CD4-positive, alpha-beta T cell (primary cell): Measurements from ENCODE around the gene SMIM11. TPM values are rescaled to one million over a fixed set of nuclear protein-coding genes. Genes with fewer than 3 reads are reported as not detected.

Experiments
- ATAC-seq: fragments of 200-7000 bp; cut with Tn5 transposase; one replicate; pipeline ENCODE4 v1.10.0; 2022; ENCODE audit warnings: mild to moderate bottlenecking; ENCODE audit not compliant: poor library complexity
- CTCF ChIA-PET: fragments of 350-600 bp; sonication (Branson Sonifier 250); formaldehyde crosslinking; loops from one replicate; lab custom pipeline; 2021; ENCODE audit warnings: antibody characterized with exemption, inconsistent platforms; lab: Charles Lee
- POLR2A ChIA-PET: fragments of 350-600 bp; sonication (Branson Sonifier 250); formaldehyde crosslinking; loops from one replicate; lab custom pipeline; 2021; ENCODE audit warnings: antibody characterized with exemption, inconsistent platforms; lab: Charles Lee
- DNase-seq, 14 experiments: peaks; one replicate each; pipeline ENCODE4 v3.0.0-alpha.2; 2013 to 2020; ENCODE audit warnings: mixed read lengths in 2 of 14
- H3K27ac ChIP-seq, 2 donors: one replicate each; pipeline versions ENCODE4 v1.5.1 to v1.7.0; 2013; ENCODE audit warnings: low read length in 2 of 2, low read depth in 1 of 2, mild to moderate bottlenecking in 1 of 2
- H3K27me3 ChIP-seq, 2 experiments: 1 replicate in 1 of 2; 2 replicates in 1 of 2; pipeline versions ENCODE4 v1.6.1 to v1.7.0; 2013; ENCODE audit warnings: low read length in 2 of 2, control low read depth in 1 of 2, mild to moderate bottlenecking in 1 of 2, moderate library complexity in 1 of 2; ENCODE audit not compliant: insufficient read depth in 2 of 2, control insufficient read depth in 1 of 2
- H3K36me3 ChIP-seq: one replicate; pipeline ENCODE4 v1.6.1; 2013; ENCODE audit warnings: low read length, control low read depth; ENCODE audit not compliant: insufficient read depth
- H3K4me1 ChIP-seq: one replicate; pipeline ENCODE4 v1.6.1; 2013; ENCODE audit warnings: low read length, control low read depth; ENCODE audit not compliant: insufficient read depth
- H3K4me3 ChIP-seq: one replicate; pipeline ENCODE4 v1.5.1; 2013; ENCODE audit warnings: mild to moderate bottlenecking, low read length, moderate library complexity
- H3K9me3 ChIP-seq, 2 experiments: 1 replicate in 1 of 2; 2 replicates in 1 of 2; pipeline versions ENCODE4 v1.6.1 to v1.7.0; 2013; ENCODE audit warnings: low read length in 2 of 2, mild to moderate bottlenecking in 2 of 2, control low read depth in 1 of 2, moderate library complexity in 1 of 2; ENCODE audit not compliant: control insufficient read depth in 1 of 2, insufficient read depth in 1 of 2
- H3K27ac Mint-ChIP-seq: one replicate; pipeline ENCODE4 v1.8.0; 2020; ENCODE audit warnings: mixed read lengths
- H3K27me3 Mint-ChIP-seq: one replicate; pipeline ENCODE4 v1.8.0; 2021; ENCODE audit warnings: mixed read lengths
- H3K36me3 Mint-ChIP-seq: one replicate; pipeline ENCODE4 v1.8.0; 2021; ENCODE audit warnings: low read depth, mixed read lengths
- H3K4me1 Mint-ChIP-seq: one replicate; pipeline ENCODE4 v1.8.0; 2021; ENCODE audit warnings: low read depth, mixed read lengths
- H3K4me3 Mint-ChIP-seq: one replicate; pipeline ENCODE4 v1.8.0; 2020; ENCODE audit warnings: mild to moderate bottlenecking, mixed read lengths
- H3K9me3 Mint-ChIP-seq: one replicate; pipeline ENCODE4 v1.8.0; 2020; ENCODE audit warnings: mixed read lengths
- CTCF ChIP-seq: fragments of 200-600 bp; IDR thresholded peaks from one replicate; pipeline ENCODE4 v1.8.0; 2022; ENCODE audit warnings: antibody characterized with exemption, mild to moderate bottlenecking
- intact Hi-C, 2 experiments: fragments of 100-400 bp; cut with DNase I in 1 of 2; cut with micrococcal nuclease in 1 of 2; formaldehyde crosslinking; loops; one replicate each; pipeline versions ENCODE4 v1.15.1 to v1.9.0; 2023 to 2025; cut with DNase I, micrococcal nuclease
- total RNA-seq, 174 experiments: library from RNA in 2 of 174; stranded (reverse) in 2 of 174; gene quantifications; one replicate each; pipeline ENCODE4 v1.2.3 and lab custom pipeline; 2021 to 2026

Gene SMIM11
- total RNA-seq, 2 experiments from 2014 or later, result 3.1 to 4.7 TPM

GRCh38 chr21:34336245-34336644 lies 39.1 kb upstream of the SMIM11 start:
- H3K27me3 Mint-ChIP-seq, result no peaks in the 10 kb centered on the region
- no peak overlapping the region for H3K27ac Mint-ChIP-seq
- TF ChIP-seq CTCF, result no peak
- H3K4me1 Mint-ChIP-seq, result no peaks in the 10 kb centered on the region
- Histone ChIP-seq H3K36me3 (no peaks in the 10 kb centered on the region), H3K27ac (no peak overlapping the region), H3K4me1 (no peaks in the 10 kb centered on the region), H3K9me3 (no peaks in the 10 kb centered on the region), H3K4me3 (no peak overlapping the region), H3K27me3 (no peaks in the 10 kb centered on the region)
- no peak for DNase-seq
- intact Hi-C loops, result no loop called here
- CTCF ChIA-PET, result interaction anchor here (1.4 kb wide), 1 partner anchor 11 kb away, joined by 3 read pairs; no protein-coding TSS in a partner anchor
- POLR2A ChIA-PET, result no interaction called here
- no peak overlapping the region for H3K4me3 Mint-ChIP-seq
- H3K36me3 Mint-ChIP-seq, result no peaks in the 10 kb centered on the region
- no peaks in the 10 kb centered on the region for H3K9me3 Mint-ChIP-seq
- no peak for ATAC-seq

GRCh38 chr21:34336756-34337391 lies 38.4 kb upstream of the SMIM11 start:
- CTCF ChIA-PET, result interaction anchor here (1.4 kb wide), 1 partner anchor 11 kb away, joined by 3 read pairs; no protein-coding TSS in a partner anchor
- H3K4me1 Mint-ChIP-seq, result no peaks in the 10 kb centered on the region
- H3K36me3 ChIP-seq, result no peaks in the 10 kb centered on the region
- intact Hi-C loops, result no loop called here
- no peak overlapping the region for H3K4me3 Mint-ChIP-seq
- H3K9me3 ChIP-seq, result no peaks in the 10 kb centered on the region
- no peak for ATAC-seq
- no peak overlapping the region for H3K27ac Mint-ChIP-seq
- DNase-seq, result no peak
- POLR2A ChIA-PET, result no interaction called here
- H3K27me3 ChIP-seq, result no peaks in the 10 kb centered on the region
- no peaks in the 10 kb centered on the region for H3K9me3 Mint-ChIP-seq
- H3K36me3 Mint-ChIP-seq, result no peaks in the 10 kb centered on the region
- no peak for TF ChIP-seq CTCF
- H3K27ac ChIP-seq, result no peak overlapping the region
- no peaks in the 10 kb centered on the region for H3K27me3 Mint-ChIP-seq
- no peak overlapping the region for H3K4me3 ChIP-seq
- no peaks in the 10 kb centered on the region for H3K4me1 ChIP-seq

GRCh38 chr21:34337741-34338140 lies 37.6 kb upstream of the SMIM11 start:
- no peaks in the 10 kb centered on the region for H3K36me3 ChIP-seq
- H3K27ac Mint-ChIP-seq, result no peak overlapping the region
- H3K27ac ChIP-seq, result no peak overlapping the region
- DNase-seq (no peak), ATAC-seq (no peak)
- H3K27me3 Mint-ChIP-seq, result no peaks in the 10 kb centered on the region
- H3K9me3 ChIP-seq, result no peaks in the 10 kb centered on the region
- ChIA-PET CTCF (interaction anchor here (0.8 kb wide), 1 partner anchor 10 kb away, joined by 3 read pairs; no protein-coding TSS in a partner anchor), POLR2A (no interaction called here)
- intact Hi-C loops, result no loop called here
- H3K36me3 Mint-ChIP-seq, result no peaks in the 10 kb centered on the region
- H3K4me1 ChIP-seq, result no peaks in the 10 kb centered on the region
- no peaks in the 10 kb centered on the region for H3K4me1 Mint-ChIP-seq
- no peak for TF ChIP-seq CTCF
- no peak overlapping the region for H3K4me3 Mint-ChIP-seq
- no peaks in the 10 kb centered on the region for H3K27me3 ChIP-seq
- no peak overlapping the region for H3K4me3 ChIP-seq
- no peaks in the 10 kb centered on the region for H3K9me3 Mint-ChIP-seq
